ENCODE measurements around the gene CEACAM16. TPM values are rescaled to one million over a fixed set of nuclear protein-coding genes. Genes with fewer than 3 reads are reported as not detected.

CEACAM16 gene
- polyA plus RNA-seq, 1 experiment, result not detected

- H3K9me3 ChIP-seq (ENCODE audit: control insufficient read depth, insufficient read depth, low read length), result peaks cover 8% of the 10 kb centered on the region
- TF ChIP-seq CTCF (IDR thresholded peaks at IDR 0.05; ENCODE audit: low read depth, low read length), result no peak
- DNase-seq (ENCODE audit: low read depth, low spot score), result no peak
- POLR2A ChIA-PET, result no interaction called here
- no peaks in the 10 kb centered on the region for H3K27me3 ChIP-seq (ENCODE audit: control insufficient read depth, insufficient read depth, low read length)
- no peak overlapping the region for H3K4me3 ChIP-seq (ENCODE audit: low read depth, low read length)
- CTCF ChIA-PET, result interaction anchor here (0.9 to 2.5 kb wide), 5 partner anchors 10 to 71 kb away, joined by 4 to 15 read pairs (median 6); no protein-coding TSS in a partner anchor
- no peak overlapping the region for H3K27ac ChIP-seq (ENCODE audit: low read depth, low read length)
Measured at GRCh38 chr19:44712864-44713515, 14.0 kb downstream of the CEACAM16 start.

- H3K4me3 ChIP-seq (ENCODE audit: low read depth, low read length), result no peak overlapping the region
- POLR2A ChIA-PET, result interaction anchor here (0.6 kb wide), 1 partner anchor 176 kb away, joined by 3 read pairs; no protein-coding TSS in a partner anchor
- CTCF ChIA-PET, result interaction anchor here (0.6 to 2.1 kb wide), 4 partner anchors 9 to 256 kb away, joined by 4 to 13 read pairs (median 6); no protein-coding TSS in a partner anchor
- peaks cover 8% of the 10 kb centered on the region for H3K9me3 ChIP-seq (ENCODE audit: control insufficient read depth, insufficient read depth, low read length)
- DNase-seq (ENCODE audit: low read depth, low spot score), result no peak
- TF ChIP-seq CTCF (IDR thresholded peaks at IDR 0.05; ENCODE audit: low read depth, low read length), result no peak
- H3K27me3 ChIP-seq (ENCODE audit: control insufficient read depth, insufficient read depth, low read length), result no peaks in the 10 kb centered on the region
- H3K27ac ChIP-seq (ENCODE audit: low read depth, low read length), result no peak overlapping the region
Measured at GRCh38 chr19:44714597-44715169, 15.7 kb downstream of the CEACAM16 start.

GRCh38 chr19:44717603-44718002, 18.7 kb downstream of the CEACAM16 start:
- TF ChIP-seq CTCF (IDR thresholded peaks at IDR 0.05; ENCODE audit: low read depth, low read length), result no peak
- H3K27ac ChIP-seq (ENCODE audit: low read depth, low read length), result no peak overlapping the region
- CTCF ChIA-PET, result interaction anchor here (0.6 to 3.1 kb wide), 5 partner anchors 28 to 147 kb away, joined by 4 to 22 read pairs (median 11); partner anchors contain the start of gene NECTIN2
- no peak for DNase-seq (ENCODE audit: low read depth, low spot score)
- POLR2A ChIA-PET, result interaction anchor here (0.7 kb wide), 1 partner anchor 154 kb away, joined by 13 read pairs; no protein-coding TSS in a partner anchor
- no peaks in the 10 kb centered on the region for H3K27me3 ChIP-seq (ENCODE audit: control insufficient read depth, insufficient read depth, low read length)
- H3K4me3 ChIP-seq (ENCODE audit: low read depth, low read length), result no peak overlapping the region
- peaks cover 8% of the 10 kb centered on the region for H3K9me3 ChIP-seq (ENCODE audit: control insufficient read depth, insufficient read depth, low read length)

GRCh38 chr19:44718441-44719261, 19.7 kb downstream of the CEACAM16 start:
- Histone ChIP-seq H3K4me3 (ENCODE audit: low read depth, low read length) (no peak overlapping the region), H3K27ac (ENCODE audit: low read depth, low read length) (no peak overlapping the region), H3K27me3 (ENCODE audit: control insufficient read depth, insufficient read depth, low read length) (no peaks in the 10 kb centered on the region), H3K9me3 (ENCODE audit: control insufficient read depth, insufficient read depth, low read length) (peaks cover 8% of the 10 kb centered on the region)
- TF ChIP-seq CTCF (IDR thresholded peaks at IDR 0.05; ENCODE audit: low read depth, low read length), result no peak
- ChIA-PET CTCF (interaction anchor here (0.6 to 8.1 kb wide), 7 partner anchors 29 to 148 kb away, joined by 3 to 294 read pairs (median 11); partner anchors contain the start of gene NECTIN2), POLR2A (interaction anchor here (0.7 to 0.8 kb wide), 2 partner anchors 23 to 239 kb away, joined by 5 to 7 read pairs; no protein-coding TSS in a partner anchor)
- DNase-seq (ENCODE audit: low read depth, low spot score), result peak; percentile 7
